HG02870 (cell line): ENCODE data around the gene BTNL9.
"Not testable (repeated sequence)": the region's sequence is repeated elsewhere in the genome, so short reads cannot be mapped to it uniquely, and the experiment has no call there.

ENCODE experiments used
- ATAC-seq: cut with Tn5 transposase; IDR thresholded peaks from one replicate; pipeline ENCODE4 v1.9.1; 2021; ENCODE audit warnings: mild to moderate bottlenecking, moderate library complexity; ENCODE audit not compliant: unreplicated experiment

Gene BTNL9

DNA sequence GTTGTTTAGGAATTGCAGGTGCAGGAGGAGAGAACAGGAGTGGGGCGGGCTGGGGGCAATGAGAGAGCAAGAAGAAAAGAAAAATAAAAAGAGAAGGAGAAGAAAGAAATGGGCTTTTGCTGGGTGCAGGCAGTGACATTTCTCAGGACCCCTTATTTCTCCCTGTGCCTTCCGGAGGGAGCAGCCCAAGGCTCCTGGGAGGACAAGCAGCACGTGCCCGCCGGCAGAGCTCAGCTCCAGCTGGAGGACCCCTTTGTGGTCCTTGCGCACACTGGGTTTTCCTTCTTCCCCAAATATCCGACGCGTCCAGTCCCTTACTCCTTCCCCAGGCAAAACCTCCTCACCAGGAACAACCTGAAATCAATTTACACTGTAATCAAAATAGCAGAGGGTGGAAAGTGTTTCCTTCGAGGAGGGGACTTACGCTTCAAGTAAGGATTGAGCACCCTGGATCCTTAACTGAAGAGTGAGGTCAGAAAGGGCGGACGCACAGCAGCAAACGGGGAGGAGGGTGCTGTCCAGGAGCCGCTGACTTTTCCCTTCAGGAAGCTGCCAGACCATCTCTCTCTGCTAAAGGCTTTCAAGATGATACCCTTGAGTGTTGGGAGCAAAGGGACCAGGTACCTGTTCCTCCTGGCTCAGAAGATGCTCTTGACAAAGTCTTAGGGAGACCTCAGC lies 2.1 kb downstream of the BTNL9 start:
- ATAC-seq, result no peak

DNA sequence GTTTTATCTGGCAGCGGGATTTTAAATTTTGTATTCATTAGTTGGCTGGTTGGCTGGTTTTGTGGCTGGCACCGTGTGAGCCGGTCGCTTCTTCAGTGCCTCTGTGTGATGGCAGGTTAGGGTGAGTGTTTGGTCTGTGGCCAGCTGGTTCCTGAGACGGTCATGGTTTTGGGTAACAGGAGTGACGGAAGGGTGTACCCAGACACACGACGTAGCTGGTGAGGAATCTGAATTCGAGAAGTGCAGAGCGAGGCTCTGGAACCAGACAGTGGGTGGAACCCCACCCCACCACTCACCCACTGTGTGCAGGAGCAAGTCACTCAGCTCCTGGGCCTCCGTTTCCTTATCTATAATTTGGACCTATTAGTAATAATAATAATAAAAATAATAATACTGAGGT lies 2.7 kb downstream of the BTNL9 start:
- ATAC-seq, result no peak

DNA sequence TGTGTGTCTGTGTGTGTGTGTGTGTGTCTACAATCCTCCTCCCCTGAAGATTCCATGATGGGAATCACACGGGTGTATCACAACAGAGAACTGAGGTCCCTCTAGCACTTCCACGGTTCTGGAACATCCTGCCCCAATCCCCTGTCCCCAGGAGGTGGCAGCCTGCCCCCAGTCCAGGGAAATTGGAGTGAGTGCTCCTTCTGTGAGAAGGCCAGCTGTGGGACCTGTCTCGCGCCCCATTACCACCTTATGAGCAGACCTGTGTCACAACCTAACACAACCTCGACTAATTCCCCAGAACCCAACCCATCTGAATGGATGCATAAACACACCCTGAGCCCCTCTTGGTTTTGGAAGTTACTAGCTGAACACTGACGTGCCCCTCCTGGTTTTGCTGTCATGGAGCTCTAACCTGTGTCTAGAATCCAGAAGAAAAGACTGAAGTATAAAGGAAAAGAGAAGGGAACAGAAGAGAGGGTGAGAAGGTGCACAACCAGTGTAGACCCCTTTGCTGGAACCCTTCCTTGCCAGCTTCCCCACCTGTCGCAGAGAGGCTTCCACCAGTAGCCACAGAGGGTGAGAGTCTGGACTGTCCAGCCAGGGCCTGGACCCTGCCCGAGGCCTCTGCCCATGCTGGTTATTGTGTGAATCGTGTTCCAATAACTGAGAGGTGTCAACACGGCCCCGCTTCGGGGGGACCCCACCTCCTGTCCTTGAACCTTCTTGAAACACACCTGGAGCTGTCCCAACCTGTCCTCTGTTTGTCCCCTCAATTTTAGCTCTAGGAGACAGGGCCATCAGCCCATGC lies 3.4 kb downstream of the BTNL9 start:
- no peak for ATAC-seq

DNA sequence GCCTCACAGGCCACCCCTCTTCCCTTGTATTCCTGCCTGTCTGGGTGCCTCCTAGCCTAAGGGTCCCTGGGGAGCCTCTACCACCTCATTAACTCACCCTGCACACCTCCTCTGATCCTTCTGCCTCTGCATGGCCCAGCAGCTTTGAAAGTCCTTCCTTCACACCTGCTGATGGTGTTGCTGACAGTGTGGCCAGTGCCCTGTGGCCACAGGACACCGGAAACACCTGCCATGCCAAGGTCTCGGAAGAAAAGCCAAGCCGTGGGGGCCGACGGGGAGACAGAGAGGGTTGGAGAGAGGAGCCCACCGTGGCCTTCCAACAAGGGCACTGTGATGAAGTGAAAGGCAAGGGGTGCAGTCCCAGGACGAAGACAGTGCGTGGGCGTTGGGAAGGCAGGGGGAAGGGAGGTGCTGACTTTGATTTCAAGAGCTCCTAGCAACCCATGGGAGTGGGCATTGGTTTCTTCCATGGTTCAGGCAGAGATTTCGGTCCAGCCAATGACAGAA lies 4.1 kb downstream of the BTNL9 start:
- ATAC-seq, result no peak

DNA sequence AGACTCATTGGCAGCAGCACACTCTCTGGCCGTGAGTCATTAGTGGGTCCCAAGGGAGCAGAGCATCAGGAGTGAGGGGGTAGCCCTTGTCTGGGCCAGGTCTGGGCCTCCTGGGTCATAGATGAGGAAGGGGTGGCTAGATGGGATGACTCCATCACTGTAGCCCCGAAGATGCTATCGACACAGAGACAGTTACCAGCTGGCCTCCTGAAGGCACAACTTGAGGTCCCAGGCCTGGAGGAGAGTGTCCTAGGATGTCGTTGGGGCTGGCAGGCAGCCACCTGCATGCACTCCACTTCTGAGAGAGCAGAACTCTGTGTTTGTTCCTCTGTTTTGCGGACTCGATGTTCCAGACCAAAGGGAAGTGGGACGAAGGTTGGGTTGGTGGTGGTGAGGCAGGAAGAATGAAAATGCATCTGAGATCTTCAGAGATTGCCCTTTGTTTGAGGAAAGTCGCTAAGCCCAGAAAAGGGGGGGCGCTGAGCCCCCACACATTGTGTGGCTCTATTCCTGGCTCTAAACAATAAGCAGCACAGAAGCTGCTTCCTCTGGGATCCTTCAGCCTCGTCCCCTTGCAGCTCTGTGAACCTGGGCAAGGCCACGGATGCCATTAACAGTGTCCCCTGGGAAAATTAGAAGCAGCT lies 4.7 kb downstream of the BTNL9 start:
- no peak for ATAC-seq

DNA sequence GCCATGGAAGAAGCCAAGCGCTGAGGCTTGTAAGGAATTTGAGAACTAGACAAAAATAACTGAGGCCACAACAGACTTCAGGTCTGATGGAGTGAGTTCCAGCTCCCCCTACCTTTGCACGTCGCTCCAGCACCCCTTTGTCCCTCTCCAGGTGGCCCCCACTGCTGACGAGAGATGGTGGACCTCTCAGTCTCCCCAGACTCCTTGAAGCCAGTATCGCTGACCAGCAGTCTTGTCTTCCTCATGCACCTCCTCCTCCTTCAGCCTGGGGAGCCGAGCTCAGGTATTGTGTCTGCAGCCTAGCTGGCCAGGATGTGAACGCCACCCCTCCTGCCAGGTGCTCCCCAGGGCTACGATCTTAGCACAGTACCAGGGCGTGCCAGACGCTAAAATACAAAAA lies 5.2 kb downstream of the BTNL9 start:
- no peak for ATAC-seq

DNA sequence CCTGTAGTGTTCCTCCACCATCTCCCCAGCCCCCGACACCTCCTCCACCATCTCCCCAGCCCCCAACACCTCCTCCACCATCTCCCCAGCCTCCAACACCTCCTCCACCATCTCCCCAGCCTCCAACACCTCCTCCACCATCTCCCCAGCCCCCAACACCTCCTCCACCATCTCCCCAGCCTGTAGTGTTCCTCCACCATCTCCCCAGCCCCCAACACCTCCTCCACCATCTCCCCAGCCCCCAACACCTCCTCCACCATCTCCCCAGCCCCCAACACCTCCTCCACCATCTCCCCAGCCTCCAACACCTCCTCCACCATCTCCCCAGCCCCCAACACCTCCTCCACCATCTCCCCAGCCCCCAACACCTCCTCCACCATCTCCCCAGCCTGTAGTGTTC lies 5.8 kb downstream of the BTNL9 start:
- ATAC-seq, result not testable (repeated sequence)

DNA sequence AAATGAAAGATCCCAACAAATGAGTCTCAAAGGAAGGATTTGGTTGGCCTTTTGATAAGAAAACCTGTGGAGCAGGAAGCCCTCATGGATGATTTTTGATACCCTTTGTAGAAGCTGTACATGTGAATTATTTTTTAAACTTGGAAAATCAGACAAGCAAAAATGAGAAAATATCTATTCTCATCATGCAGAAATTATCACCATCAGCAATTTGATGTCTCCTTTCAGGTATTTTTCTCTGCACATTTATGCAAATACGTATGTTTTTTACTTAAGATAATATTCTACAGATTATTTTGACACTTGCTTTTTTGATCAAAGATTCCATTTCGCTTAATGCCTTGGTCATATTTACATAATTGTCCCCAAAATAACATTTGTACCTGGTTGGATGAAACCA lies 7.2 kb downstream of the BTNL9 start:
- ATAC-seq, result no peak

DNA sequence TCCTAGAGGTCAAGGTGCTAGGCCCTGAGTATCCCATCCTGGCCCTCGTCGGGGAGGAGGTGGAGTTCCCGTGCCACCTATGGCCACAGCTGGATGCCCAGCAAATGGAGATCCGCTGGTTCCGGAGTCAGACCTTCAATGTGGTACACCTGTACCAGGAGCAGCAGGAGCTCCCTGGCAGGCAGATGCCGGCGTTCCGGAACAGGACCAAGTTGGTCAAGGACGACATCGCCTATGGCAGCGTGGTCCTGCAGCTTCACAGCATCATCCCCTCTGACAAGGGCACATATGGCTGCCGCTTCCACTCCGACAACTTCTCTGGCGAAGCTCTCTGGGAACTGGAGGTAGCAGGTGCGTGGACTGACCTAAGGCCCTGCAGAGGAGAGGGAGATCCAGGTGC lies 7.9 kb downstream of the BTNL9 start:
- no peak for ATAC-seq

DNA sequence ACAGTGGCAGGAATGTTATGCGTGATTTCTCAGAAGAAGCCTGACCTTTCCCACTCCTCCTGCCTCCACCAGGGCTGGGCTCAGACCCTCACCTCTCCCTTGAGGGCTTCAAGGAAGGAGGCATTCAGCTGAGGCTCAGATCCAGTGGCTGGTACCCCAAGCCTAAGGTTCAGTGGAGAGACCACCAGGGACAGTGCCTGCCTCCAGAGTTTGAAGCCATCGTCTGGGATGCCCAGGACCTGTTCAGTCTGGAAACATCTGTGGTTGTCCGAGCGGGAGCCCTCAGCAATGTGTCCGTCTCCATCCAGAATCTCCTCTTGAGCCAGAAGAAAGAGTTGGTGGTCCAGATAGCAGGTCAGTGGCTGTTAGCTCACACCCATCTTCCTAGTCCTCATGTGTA lies 9.9 kb downstream of the BTNL9 start:
- no peak for ATAC-seq

DNA sequence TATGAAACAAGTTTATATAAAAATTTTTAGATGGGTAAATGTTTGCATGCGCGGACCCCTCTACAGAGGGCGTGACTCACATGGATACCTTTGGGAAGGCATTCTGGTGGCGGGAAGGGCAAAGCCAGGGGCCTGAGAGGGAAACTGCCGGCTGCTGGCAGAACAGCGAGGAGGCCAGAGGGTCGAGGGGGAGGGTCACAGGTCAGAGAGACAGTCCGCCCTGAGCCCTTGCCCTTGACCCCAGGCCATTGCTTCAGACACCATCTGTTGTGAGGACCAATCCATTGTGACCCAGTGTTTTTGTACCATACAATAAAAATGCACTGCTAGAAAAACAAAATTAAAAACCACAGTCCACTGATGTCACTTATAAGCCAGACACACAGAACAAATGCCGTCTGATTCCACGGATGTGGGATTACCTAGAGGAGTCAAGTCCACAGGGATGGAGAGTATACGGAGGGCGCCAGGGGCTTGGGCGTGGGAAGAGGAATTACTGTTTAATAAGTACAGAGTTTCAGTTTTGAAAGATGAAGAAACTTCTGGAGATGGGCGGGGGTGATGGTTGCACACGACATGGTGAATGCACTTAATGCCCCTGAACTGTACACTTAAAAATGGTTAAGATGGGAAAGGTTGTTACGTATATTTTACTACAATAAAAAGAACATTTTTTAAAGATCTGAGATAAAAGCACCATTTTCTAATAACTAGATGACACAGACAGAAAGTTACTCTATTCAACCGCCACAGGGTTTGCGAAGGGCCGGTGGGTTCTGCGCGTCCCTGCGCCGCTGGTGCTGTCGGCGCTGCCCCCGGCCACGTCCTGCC lies 12.0 kb downstream of the BTNL9 start:
- no peak for ATAC-seq

DNA sequence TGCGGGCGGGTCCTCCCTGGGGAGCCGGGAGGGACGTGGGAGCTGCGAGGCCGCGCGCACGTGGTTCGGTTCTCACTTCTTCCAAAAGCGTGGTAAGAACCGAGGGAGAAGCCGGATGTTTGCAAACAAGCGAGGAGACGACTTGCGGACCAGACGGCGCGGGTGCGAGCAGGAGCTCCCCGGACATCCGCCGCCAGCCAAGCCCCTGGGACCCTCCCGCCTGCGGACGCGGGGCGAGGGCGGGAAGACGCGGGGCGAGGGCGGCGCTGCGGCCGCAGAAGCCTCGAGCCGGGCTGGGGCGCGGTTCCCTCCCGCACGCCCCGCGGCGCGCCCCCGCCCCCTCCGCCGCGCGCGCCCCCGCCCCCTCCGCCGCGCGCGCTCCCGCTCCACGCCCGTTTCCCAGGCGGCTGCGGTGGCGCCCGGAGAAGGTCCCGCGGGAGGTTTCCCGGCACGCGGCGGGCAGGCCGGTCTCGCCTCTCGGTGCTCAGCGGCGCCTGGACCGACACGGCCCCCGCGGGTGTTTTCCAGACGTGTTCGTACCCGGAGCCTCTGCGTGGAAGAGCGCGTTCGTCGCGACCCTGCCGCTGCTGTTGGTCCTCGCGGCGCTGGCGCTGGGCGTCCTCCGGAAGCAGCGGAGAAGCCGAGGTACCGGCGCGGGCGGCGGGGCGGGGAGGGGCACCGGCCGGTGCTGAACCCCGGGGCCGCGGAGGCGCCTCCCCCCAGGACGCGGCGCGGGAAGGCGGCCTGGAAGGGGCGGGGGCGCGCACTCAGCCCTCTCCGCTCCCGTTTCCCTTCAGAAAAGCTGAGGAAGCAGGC lies 12.8 kb downstream of the BTNL9 start:
- no peak for ATAC-seq

DNA sequence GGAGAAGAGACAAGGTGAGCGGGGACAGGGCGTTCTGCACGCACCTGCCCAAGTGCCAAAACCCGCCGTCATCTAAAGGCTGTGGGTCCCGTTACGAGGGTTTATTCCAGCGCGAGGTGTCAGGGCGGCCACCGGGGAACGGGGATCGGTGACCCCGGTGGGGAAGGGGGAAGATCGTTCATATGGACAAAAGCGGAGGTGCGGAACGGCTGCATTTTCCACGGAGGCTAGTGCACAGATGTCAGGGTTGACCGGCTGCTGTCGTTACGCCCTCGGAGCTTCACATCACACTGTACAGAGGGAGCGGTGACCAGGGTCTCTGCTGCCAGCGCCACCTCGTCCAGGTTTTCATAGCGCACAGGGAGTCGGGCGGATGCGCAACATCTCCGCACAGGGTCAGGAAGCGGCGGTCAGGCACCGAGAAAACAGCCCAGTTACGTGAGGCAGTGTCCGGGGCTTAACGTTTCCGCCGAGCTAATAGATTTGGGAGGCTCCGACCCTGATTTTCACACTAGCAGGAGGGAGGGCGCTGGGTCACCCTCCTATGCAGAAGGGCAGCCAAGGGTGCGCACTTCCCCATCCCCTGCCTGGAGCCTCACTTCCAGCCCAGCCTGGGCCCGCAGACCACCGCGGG lies 13.5 kb downstream of the BTNL9 start:
- no peak for ATAC-seq

DNA sequence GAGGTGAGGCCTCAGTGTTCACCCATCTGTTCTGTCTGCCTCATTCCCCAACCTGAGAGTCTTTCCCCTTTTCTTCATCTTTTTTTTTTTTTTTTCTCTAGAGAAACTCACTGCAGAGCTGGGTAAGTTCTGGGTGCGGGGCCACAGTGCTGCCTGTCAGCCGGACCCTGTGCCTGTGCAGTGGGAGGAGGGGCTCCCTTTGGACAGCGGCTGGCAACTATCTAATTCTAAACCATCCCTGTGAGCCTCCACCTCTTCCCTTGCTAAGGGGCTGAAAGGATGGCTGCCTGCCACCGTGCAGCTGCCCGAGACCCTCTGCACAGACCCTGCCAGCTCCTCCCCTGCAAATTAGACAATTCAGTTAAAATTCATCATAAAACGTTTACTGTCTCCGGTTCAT lies 14.1 kb downstream of the BTNL9 start:
- ATAC-seq, result no peak

DNA sequence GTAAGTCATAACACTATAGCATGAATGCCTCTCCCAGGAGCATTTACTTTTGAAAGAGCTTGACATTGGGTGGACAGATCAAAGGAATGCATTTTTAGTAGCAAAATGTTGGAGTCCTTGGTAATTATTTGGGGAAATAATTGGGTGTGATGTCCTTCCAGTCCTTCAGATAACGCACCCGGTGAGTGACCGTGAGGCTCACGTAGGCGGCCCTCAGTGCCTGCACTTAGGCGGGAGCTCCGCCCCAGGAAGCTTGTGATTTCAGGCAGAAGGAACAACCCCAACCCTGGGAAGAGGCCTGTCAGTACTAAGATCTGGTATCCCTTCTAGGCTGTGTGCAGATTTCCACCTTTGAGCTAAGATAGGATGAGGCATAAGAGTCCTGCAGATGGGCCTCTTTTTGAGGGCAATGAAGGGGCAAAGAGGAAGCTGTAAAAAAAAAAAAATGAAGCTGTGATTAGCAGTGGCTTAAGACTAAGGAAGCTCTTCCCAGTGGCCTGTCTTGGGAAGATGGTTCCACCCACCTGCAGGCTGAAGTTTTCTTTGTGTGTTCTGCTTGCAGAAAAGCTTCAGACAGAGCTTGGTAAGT lies 14.9 kb downstream of the BTNL9 start:
- no peak for ATAC-seq

DNA sequence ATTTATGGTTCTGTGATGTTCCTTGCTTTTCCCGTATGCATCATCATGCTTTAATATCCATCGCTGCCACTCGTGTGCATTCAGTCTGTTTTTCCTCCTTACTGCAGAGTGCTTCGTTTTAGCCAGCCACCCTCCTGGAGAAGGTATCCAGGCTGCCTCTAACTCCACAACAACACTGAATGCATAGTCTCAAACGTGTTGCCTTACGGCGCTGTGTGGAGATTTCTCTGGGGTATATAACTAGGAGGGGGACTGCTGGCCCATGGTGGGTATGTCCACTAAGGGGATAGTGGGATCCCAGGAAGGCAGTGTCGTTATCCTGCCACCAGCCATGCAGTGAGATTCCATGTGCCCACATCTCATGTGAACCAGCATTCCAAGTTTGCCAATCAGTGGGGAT lies 16.4 kb downstream of the BTNL9 start:
- ATAC-seq, result no peak

DNA sequence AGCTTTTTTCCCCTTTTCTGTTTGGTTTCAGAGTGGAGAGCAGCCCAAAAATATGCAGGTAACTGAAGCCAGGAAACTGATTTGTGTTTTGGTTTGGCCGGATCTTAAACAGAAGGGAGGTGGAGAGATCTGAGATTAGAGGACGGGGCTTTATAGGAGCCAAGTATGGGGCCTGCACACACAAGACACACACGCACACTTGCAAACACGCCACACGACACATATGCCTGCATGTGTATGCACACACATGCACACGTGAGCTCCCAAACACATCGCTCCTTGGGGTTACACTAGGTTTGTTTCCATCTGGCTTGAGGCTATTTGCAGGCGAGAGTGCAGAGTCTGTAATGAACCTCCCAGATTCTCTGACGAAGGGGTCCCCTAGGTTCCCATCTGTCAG lies 18.3 kb downstream of the BTNL9 start:
- no peak for ATAC-seq

DNA sequence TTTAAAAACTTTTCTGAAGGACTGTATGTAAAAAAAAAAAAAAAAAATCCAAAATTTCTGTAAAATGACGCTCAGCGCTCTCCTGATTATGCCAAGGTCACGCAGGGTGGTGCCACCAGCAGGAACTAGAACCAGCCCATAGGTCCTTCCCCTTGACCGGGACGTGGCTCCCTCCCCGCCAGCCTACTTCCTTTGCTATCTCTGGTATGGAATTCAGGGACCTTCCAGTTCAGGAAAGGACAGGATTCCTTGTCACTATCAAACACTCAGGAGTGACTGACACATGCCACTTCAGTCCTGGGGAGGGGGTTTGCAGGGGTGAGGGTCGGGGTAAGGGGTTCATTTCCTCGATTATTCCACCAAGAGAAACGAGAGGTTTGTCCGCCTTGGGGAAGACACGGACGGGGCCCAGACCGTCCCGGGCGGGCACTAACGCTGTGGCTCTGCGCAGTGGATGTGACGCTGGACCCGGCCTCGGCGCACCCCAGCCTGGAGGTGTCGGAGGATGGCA lies 18.8 kb downstream of the BTNL9 start:
- ATAC-seq, result no peak
